Erythroblast (primary cell): Measurements from ENCODE around the gene CARM1.
"Not testable (repeated sequence)": the region's sequence is repeated elsewhere in the genome, so short reads cannot be mapped to it uniquely, and the experiment has no call there.

ENCODE experiments used
- DNase-seq, 2 experiments: peaks; one replicate each; lab custom pipeline; 2025; lab: John Stamatoyannopoulos, UW
- GATA1 ChIP-seq: IDR thresholded peaks from 2 replicates; pipeline ENCODE4 v1.6.1; 2011; ENCODE audit warnings: low read depth, mild to moderate bottlenecking, control low read depth, low read length, moderate library complexity
- POLR2A ChIP-seq: IDR thresholded peaks from 2 replicates; pipeline ENCODE4 v1.6.1; 2011; ENCODE audit warnings: mild to moderate bottlenecking, low read length

Gene CARM1

DNA sequence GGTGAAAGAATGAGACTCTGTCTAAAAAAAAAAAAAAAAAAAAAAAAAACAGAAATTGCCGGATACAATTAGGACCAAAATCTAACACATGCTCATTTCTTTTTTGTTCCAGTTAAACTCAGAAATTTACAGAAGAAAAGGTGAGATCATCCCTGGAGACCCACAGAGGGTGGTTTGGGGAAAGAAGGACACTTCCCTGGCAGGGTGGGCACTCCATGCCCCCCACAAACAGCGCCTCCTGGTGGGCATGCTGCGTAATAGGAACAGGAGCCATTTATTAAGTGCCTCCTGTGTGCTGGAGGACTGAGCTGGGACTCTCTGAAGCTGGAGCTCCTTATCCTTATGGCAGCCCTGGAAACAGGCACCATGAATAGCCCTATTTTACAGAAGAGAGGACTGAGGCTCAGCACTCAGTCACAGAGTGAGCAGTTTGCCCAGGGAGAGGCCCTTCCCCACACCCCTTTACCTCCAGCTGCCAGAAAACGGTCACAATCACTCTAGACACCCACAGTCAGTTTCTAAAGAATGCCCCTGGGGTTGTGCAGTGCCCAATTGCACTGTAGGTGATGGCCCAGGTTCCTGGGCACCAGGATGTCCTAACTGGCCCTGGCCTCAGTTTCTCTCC is 13.0 kb upstream of the CARM1 start:
- DNase-seq, result peak; percentile 58 to 77
- no peak for TF ChIP-seq POLR2A
- no peak for TF ChIP-seq GATA1

GRCh38 chr19:10861103-10861651 is 10.2 kb upstream of the CARM1 start:
- TF ChIP-seq GATA1 (no peak), POLR2A (no peak)
- peak in 1 of 2 experiments; percentile 50 for DNase-seq

DNA sequence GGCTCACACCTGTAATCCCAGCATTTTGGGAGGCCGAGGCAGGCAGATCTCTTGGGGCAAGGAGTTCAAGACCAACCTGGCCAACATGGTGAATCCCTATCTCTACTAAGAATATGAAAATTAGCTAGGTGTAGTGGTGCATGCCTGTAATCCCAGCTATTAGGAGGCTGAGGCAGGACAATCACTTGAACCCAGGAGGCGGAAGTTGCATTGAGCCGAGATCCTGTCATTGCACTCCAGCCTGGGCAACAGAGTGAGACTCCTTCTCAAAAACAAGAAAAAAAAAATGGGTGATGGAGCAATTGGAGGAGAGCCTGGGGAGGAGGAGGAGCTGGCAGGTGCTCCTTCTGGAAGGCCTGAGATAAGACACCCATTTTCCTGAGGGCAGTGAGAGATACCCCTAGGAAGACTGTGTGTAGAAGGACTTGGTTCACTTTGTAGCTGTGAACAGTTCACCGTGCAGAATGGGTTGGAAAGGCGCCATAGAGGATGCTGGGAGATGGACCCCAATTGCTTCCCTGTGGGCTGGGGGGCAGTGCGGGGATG is 8.7 kb upstream of the CARM1 start:
- no peak for DNase-seq
- TF ChIP-seq POLR2A (no peak), GATA1 (no peak)

DNA sequence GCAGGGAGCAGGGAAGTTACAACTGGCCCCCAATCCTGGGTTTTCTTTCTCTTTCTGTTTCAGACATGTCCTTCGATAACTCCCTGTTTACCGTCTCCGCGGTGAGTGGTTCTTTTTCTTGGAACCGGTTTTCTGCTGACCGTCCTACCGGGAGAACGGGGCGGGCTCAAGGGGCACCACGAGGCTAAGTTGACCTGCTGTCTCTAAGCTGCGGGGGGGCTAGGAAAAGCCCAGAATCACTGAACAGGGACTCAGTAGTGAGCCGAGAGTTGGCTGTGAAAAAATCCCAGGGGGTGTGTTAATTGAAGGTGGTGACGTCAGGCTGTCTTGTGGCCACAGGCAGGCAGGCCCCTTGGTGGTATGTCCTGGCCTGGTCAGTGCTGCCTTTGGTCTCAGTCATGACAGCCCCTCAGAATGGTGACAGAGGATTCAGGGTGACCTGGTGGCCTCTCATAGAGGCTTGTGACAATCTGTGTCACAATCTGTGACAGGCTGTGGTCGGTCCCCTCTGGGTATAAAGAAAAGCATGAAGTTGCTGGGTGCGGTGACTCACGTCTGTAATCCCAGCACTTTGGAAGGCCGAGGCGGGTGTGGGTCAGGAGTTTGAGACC is 8.1 kb upstream of the CARM1 start:
- no peak for TF ChIP-seq POLR2A
- no peak for TF ChIP-seq GATA1
- DNase-seq, result no peak

GRCh38 chr19:10864538-10864899 is 6.8 kb upstream of the CARM1 start:
- no peak for TF ChIP-seq GATA1
- peak; percentile 70 to 88 for DNase-seq

DNA sequence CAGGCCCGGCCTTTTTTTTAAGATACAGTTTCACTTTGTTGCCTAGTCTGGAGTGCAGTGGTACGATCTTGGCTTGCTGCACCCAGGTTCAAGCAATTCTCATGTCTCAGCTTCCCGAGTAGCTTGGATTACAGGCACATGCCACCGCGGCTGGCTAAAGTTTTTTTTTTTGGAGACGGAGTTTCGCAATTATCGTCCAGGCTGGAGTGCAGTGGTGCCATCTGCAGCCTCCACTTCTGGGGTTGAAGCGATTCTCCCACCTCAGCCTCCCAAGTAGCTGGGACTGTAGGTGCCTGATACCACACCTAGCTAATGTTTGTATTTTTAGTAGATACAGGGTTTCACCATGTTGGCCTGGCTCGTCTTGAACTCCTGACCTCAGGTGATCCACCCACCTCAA is 4.9 kb upstream of the CARM1 start:
- DNase-seq, result no peak
- TF ChIP-seq GATA1, result no peak
- TF ChIP-seq POLR2A, result no peak

GRCh38 chr19:10868872-10869547 is 2.3 kb upstream of the CARM1 start:
- DNase-seq, result no peak
- no peak for TF ChIP-seq POLR2A
- no peak for TF ChIP-seq GATA1

DNA sequence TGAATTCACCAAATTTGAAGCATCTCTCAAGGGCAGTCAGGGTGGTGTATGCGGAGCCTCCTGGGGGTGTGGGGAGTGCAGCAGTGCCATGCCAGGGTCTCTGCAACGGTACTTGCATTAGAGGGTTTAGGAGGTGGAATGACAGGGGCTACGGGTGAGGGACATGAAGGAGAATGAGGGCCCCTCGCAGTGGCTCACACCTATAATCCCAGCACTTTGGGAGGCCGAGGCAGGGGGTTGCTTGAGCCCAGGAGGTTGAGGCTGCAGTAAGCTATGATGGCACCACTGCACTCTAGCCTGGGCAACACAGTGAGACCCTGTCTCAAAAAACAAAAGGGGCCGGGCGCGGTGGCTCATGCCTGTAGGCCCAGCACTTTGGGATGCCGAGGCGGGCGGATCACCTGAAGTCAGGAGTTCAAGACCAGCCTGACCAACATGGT is 1.5 kb upstream of the CARM1 start:
- not testable (repeated sequence) for DNase-seq

DNA sequence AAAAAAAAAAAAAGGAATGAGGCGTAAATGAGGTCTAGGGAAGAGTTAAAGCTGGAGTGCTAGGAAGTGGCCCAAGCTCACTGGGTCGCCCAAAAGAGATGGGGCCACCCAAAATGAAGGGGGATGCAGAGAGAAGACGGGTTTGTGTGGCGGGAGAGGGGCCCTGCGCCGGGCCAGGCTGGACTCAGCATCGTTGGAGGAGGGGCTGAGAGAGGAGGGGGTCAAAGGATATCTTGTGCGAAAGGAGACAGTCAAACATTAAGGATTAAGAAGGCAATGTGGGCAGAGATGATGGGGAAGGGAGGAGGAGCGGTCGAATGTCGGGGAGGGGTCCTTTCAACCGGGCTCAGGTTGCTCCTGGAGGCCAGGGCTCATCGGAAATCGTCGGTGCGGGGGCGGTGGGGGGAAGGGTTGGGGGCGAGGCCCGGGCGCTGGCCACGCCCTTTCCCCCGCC is 825 bp upstream of the CARM1 start:
- TF ChIP-seq POLR2A (no peak), GATA1 (no peak)
- no peak for DNase-seq

DNA sequence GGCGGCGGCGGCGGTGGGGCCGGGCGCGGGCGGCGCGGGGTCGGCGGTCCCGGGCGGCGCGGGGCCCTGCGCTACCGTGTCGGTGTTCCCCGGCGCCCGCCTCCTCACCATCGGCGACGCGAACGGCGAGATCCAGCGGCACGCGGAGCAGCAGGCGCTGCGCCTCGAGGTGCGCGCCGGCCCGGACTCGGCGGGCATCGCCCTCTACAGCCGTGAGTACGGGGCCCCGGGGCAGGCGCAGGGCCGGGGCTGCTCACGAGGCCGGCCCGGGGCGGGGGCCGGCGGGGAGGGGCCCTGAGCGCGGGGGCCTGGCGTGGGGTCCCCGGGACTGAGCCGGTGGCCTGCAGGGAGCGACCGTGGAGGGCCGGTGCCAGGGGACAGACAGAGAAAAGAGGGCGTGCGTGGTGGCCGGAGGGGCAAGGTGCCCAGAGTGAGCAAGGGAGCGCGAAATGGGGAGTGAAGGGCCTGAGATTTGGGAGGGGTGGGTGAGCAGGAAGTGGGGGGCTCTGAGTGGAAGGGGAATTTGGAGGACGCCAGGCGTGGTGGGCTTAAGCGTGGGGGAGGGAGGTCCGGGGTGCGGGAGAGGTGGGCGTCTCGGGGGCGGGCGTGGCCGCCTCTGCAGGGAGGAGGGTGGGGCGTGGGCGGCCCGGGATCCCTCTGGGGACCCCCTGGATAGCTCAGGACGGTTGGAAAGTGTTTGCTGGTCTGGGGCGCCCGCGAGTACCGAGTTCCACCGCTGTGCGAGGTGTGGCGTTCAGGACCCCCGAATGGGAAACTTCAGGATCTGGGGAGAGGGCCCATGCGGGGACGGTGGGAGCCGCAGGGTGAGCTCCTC is 575 bp downstream of the CARM1 start:
- DNase-seq, result peak; percentile 62 to 76
- TF ChIP-seq GATA1 (no peak), POLR2A (no peak)

DNA sequence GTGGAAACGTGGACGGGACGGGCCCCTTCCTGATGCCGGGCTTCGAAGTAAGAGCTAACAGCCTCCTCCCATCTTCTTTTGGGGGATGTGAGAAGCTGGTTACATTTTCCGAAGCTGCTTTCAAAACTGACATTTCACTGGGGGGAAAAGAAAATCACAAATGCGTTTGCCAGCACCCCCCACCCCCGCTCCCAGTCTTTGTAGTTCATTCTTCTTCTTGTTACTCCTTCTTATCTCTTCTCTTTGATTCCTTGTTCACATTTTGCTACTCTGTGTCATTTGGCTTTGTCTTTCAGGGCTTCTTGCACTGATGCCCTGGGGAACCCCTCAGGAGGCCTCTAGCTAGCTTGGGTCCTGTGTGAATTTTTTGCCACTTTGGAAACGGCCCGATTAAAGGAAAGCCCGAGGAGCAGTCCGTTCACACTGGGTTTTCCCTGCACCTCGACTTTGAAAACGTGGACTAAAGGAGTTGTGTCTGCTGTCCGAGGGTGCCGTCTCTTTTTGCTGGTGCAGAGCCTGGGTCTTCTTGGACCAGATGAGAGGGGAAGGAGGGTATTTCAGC is 1.3 kb downstream of the CARM1 start:
- DNase-seq, result no peak
- no peak for TF ChIP-seq GATA1
- no peak for TF ChIP-seq POLR2A

GRCh38 chr19:10874024-10874423 is 2.7 kb downstream of the CARM1 start:
- TF ChIP-seq GATA1, result no peak
- TF ChIP-seq POLR2A, result no peak
- DNase-seq, result no peak

DNA sequence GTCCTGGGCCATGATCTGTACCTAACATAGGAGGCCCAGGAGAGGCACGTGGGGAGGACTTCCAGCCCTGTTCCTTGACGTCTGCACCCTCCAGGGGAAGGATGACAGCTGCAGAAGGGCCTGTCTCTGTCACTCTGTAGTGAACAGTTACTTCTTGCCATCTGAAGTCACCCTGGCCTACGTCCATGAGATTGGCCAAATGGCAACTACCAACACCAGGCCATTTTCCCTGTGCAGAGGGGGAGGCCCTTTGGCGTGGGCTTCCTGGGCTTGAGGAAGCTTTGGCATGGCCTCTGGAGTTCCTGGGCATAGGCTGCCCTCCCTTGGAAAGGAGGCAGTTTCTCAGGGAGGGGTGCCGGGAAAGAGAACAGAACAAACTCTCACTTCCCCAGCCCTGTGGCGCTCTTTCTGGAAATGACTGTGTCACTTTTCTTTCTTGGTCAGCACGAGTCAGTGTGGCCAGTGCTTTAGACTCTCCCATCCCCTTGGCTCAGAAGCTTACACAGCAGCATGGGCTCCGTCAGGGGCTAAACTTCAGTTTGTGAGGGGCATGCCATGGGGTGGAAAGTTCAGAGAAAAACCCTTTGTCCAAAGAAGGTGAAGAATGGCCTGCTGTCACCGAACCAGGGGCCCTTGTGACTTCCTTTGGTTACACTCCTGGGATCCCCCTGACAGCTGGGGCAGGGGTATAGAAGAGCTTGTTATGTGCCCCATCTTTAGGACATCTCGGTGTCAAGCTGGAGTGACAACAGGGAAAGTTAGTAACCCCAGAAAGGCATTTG is 5.3 kb downstream of the CARM1 start:
- TF ChIP-seq GATA1 (no peak), POLR2A (no peak)
- DNase-seq, result no peak

DNA sequence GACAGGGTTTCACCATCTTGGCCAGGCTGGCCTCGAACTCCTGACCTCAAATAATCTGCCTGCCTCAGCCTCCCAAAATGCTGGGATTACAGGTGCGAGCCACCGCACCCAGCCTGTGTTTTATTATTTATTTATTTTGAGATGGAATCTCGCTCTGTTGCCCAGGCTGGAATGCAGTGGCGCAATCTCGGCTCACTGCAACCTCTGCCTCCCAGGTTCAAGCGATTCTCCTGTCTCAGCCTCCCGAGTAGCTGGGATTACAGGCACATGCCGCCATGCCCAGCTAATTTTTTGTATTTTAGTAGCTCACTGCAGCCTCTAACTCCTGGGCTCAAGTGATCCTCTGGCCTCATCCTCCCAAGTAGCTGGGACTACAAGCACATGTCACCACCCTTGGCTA is 6.3 kb downstream of the CARM1 start:
- not testable (repeated sequence) for DNase-seq
